Stimulated activated CD8-positive, alpha-beta memory T cell treated with anti-CD3 and anti-CD28 coated beads, Interleukin-4, amount 100 ng/mL, for 4 hours (primary cell): ENCODE measurements around the gene MLF2.

ENCODE experiments used
- DNase-seq, 2 donors: peaks; one replicate each; pipeline ENCODE4 v3.0.0-alpha.2; 2020; ENCODE audit warnings: low read depth in 2 of 2, low spot score in 1 of 2

MLF2 gene

GRCh38 chr12:6778574-6779550 is 25.9 kb upstream of the MLF2 start:
- peak; percentile 71 to 75 for DNase-seq

GRCh38 chr12:6778217-6778573 is 25.3 kb upstream of the MLF2 start:
- no peak for DNase-seq

GRCh38 chr12:6777386-6777785 is 24.4 kb upstream of the MLF2 start:
- no peak for DNase-seq

- DNase-seq = no peak
These were observed 22.5 kb upstream of the MLF2 start for GRCh38 chr12:6775185-6776174.

GRCh38 chr12:6774499-6775062 is 21.6 kb upstream of the MLF2 start:
- DNase-seq = peak in 1 of 2 donors; percentile 40

- peak; percentile 61 to 73 for DNase-seq
These were observed 20.8 kb upstream of the MLF2 start for GRCh38 chr12:6773590-6774351.

GRCh38 chr12:6772726-6773589 is 20.0 kb upstream of the MLF2 start:
- no peak for DNase-seq

GRCh38 chr12:6772331-6772695 is 19.4 kb upstream of the MLF2 start, which contains the start of gene LAG3:
Gene LAG3, plus strand, starts transcription at chr12:6772520. Its CDS starts 333 bp downstream, at chr12:6772853.
- DNase-seq = peak; percentile 48 to 54

GRCh38 chr12:6771509-6772330 is 18.8 kb upstream of the MLF2 start:
- no peak for DNase-seq

GRCh38 chr12:6771091-6771495 is 18.2 kb upstream of the MLF2 start:
- no peak for DNase-seq

- DNase-seq = no peak
These were observed 17.7 kb upstream of the MLF2 start for GRCh38 chr12:6770600-6770999.

GRCh38 chr12:6770094-6770493 is 17.2 kb upstream of the MLF2 start:
- DNase-seq = no peak

GRCh38 chr12:6769666-6770065 is 16.7 kb upstream of the MLF2 start:
- DNase-seq = no peak

- no peak for DNase-seq
These were observed 16.0 kb upstream of the MLF2 start for GRCh38 chr12:6768990-6769389.

GRCh38 chr12:6768437-6768914 is 15.5 kb upstream of the MLF2 start:
- DNase-seq = no peak

GRCh38 chr12:6767353-6768319 is 14.7 kb upstream of the MLF2 start:
- DNase-seq = no peak

GRCh38 chr12:6766651-6767349 is 13.9 kb upstream of the MLF2 start:
- no peak for DNase-seq
